Measurements from ENCODE around the gene FGFR3.
A peak's percentile ranks its signal among the peaks of the same experiment; 100 is the strongest.

The FGFR3 gene

DNA sequence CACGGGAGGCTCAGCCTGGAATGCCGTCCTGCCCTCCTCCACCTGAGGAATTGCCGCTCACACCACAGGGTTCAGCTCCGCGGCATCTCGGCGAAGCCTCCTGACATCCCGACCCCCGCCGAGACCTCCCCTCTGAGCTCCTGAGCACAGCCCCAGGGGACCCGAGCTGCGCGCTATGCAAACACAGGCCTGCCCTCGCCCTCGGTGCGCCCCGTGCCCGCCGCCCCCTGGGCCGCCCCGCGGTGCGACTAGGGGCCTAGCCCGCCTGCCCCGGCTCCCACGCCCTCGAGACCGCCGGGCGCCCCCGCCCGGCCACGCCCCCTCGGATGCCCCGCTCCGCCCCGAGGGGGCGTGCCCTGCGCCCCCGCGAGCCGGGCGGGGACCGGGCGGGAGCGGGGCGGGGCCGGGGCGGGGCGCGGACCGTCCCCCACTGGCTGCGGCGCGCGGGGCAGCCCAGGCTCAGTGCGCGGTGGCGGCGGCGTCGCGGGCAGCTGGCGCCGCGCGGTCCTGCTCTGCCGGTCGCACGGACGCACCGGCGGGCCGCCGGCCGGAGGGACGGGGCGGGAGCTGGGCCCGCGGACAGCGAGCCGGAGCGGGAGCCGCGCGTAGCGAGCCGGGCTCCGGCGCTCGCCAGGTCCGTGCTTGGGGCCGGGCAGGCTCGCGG lies at the start of gene FGFR3:
Gene FGFR3, plus strand, starts transcription at position 462 of the 664 bp plus-strand sequence. CDS start 642 bp downstream, outside the sequence.
- no peak within 1 kb of the TSS for H3K9ac ChIP-seq (ENCODE audit: low read length)
- no peak within 1 kb of the TSS for H3K27ac ChIP-seq (ENCODE audit: low read depth, low read length, poor library complexity, severe bottlenecking)
- TF ChIP-seq EZH2 (IDR thresholded peaks at IDR 0.05; ENCODE audit: borderline replicate concordance, low read length): no peak
- TF ChIP-seq, protein P1, sequence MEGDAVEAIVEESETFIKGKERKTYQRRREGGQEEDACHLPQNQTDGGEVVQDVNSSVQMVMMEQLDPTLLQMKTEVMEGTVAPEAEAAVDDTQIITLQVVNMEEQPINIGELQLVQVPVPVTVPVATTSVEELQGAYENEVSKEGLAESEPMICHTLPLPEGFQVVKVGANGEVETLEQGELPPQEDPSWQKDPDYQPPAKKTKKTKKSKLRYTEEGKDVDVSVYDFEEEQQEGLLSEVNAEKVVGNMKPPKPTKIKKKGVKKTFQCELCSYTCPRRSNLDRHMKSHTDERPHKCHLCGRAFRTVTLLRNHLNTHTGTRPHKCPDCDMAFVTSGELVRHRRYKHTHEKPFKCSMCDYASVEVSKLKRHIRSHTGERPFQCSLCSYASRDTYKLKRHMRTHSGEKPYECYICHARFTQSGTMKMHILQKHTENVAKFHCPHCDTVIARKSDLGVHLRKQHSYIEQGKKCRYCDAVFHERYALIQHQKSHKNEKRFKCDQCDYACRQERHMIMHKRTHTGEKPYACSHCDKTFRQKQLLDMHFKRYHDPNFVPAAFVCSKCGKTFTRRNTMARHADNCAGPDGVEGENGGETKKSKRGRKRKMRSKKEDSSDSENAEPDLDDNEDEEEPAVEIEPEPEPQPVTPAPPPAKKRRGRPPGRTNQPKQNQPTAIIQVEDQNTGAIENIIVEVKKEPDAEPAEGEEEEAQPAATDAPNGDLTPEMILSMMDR (IDR thresholded peaks at IDR 0.05; ENCODE audit: low read length): no peak
- no peaks in the 10 kb centered on the region for H3K27me3 ChIP-seq (ENCODE audit: insufficient read depth, low read length)
- no peaks in the 10 kb centered on the region for H3K36me3 ChIP-seq (ENCODE audit: insufficient read depth, low read length)
- no peaks in the 10 kb centered on the region for H3K4me1 ChIP-seq (ENCODE audit: insufficient read depth, low read length, severe bottlenecking)
- H4K20me1 ChIP-seq (ENCODE audit: insufficient read depth, low read length): no peaks in the 10 kb centered on the region
- peak within 1 kb of the TSS; percentile 39; the same call in 1 of the 2 replicates for H3K4me2 ChIP-seq (ENCODE audit: low read length)
- H3F3A ChIP-seq (ENCODE audit: insufficient read depth, low read length): no peaks in the 10 kb centered on the region
- no peaks in the 10 kb centered on the region for H3K79me2 ChIP-seq (ENCODE audit: insufficient read depth, low read length)
- H2AFZ ChIP-seq (ENCODE audit: low read length): no peak within 1 kb of the TSS
- no peaks in the 10 kb centered on the region for H3K9me3 ChIP-seq (ENCODE audit: low read length)
- peak within 1 kb of the TSS; percentile 34 for H3K4me3 ChIP-seq (ENCODE audit: low read depth, low read length, poor library complexity, severe bottlenecking)
- H3K9me2 ChIP-seq (ENCODE audit: low read depth, low read length): no peaks in the 10 kb centered on the region

DNA sequence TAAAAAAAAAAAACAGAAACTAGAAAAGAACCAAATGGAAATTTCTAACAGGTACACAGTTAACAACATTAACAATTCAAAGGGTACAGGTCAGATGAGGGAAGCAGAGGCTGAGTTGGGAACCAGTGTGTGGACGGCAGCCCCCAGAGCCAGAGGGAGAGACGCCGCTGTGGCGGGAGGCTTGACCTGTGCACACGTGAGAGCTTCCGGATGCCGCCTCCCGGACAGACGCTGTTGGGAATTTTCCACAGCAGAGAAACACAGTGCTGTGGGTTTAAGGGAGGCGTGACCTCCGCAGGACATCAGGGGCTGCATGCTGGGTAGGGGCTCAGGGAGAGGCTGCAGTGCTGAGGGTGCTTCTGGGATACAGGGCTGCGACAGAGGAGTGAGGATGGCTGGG lies 49.5 kb upstream of the FGFR3 start:
- no peak for TF ChIP-seq EZH2 (IDR thresholded peaks at IDR 0.05; ENCODE audit: borderline replicate concordance, low read length)
- TF ChIP-seq, protein P1 (IDR thresholded peaks at IDR 0.05; ENCODE audit: low read length): no peak
- no peaks in the 10 kb centered on the region for H3F3A ChIP-seq (ENCODE audit: insufficient read depth, low read length)
- no peaks in the 10 kb centered on the region for H3K27me3 ChIP-seq (ENCODE audit: insufficient read depth, low read length)
- no peaks in the 10 kb centered on the region for H3K9me2 ChIP-seq (ENCODE audit: low read depth, low read length)
- H3K4me1 ChIP-seq (ENCODE audit: insufficient read depth, low read length, severe bottlenecking): no peaks in the 10 kb centered on the region
- H4K20me1 ChIP-seq (ENCODE audit: insufficient read depth, low read length): no peaks in the 10 kb centered on the region
- H3K9ac ChIP-seq (ENCODE audit: low read length): no peak overlapping the region
- H3K4me2 ChIP-seq (ENCODE audit: low read length): no peak overlapping the region
- H3K36me3 ChIP-seq (ENCODE audit: insufficient read depth, low read length): peaks cover 53% of the 10 kb centered on the region
- H3K79me2 ChIP-seq (ENCODE audit: insufficient read depth, low read length): no peaks in the 10 kb centered on the region
- no peak overlapping the region for H3K27ac ChIP-seq (ENCODE audit: low read depth, low read length, poor library complexity, severe bottlenecking)
- H3K4me3 ChIP-seq (ENCODE audit: low read depth, low read length, poor library complexity, severe bottlenecking): no peak overlapping the region
- H3K9me3 ChIP-seq (ENCODE audit: low read length): no peaks in the 10 kb centered on the region
- no peak overlapping the region for H2AFZ ChIP-seq (ENCODE audit: low read length)

DNA sequence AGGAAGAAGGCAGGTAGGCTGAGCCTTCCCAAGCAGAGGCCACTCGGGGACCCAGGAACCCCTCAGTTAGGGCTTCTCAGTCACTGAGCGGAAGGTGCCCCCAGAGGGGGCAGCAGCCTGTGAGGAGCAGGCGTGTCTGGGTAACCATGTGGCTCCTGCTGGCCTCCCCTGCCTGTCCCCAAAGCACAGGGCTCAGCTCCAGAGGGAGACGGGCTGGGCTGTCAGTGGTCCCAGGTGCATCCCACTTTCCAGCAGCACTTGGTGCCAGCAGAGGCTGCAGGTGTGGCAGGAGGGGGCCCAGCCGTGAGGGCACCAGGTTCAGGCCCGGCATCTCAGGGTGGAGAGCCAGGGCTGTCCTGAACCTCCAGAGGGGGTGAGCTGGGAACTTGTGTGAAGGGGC lies 49.1 kb upstream of the FGFR3 start:
- H2AFZ ChIP-seq (ENCODE audit: low read length): no peak overlapping the region
- H4K20me1 ChIP-seq (ENCODE audit: insufficient read depth, low read length): no peaks in the 10 kb centered on the region
- H3K4me1 ChIP-seq (ENCODE audit: insufficient read depth, low read length, severe bottlenecking): no peaks in the 10 kb centered on the region
- no peak overlapping the region for H3K4me2 ChIP-seq (ENCODE audit: low read length)
- H3K9me2 ChIP-seq (ENCODE audit: low read depth, low read length): no peaks in the 10 kb centered on the region
- no peaks in the 10 kb centered on the region for H3K79me2 ChIP-seq (ENCODE audit: insufficient read depth, low read length)
- H3K9ac ChIP-seq (ENCODE audit: low read length): no peak overlapping the region
- H3K4me3 ChIP-seq (ENCODE audit: low read depth, low read length, poor library complexity, severe bottlenecking): no peak overlapping the region
- no peaks in the 10 kb centered on the region for H3F3A ChIP-seq (ENCODE audit: insufficient read depth, low read length)
- no peak overlapping the region for H3K27ac ChIP-seq (ENCODE audit: low read depth, low read length, poor library complexity, severe bottlenecking)
- peaks cover 49% of the 10 kb centered on the region for H3K36me3 ChIP-seq (ENCODE audit: insufficient read depth, low read length)
- H3K27me3 ChIP-seq (ENCODE audit: insufficient read depth, low read length): no peaks in the 10 kb centered on the region
- no peaks in the 10 kb centered on the region for H3K9me3 ChIP-seq (ENCODE audit: low read length)
- TF ChIP-seq, protein P1 (IDR thresholded peaks at IDR 0.05; ENCODE audit: low read length): no peak
- no peak for TF ChIP-seq EZH2 (IDR thresholded peaks at IDR 0.05; ENCODE audit: borderline replicate concordance, low read length)
